DMS153 treated with DMSO at 0.1 percent for 48 hours (cell line): ENCODE results near the gene CTIF.
"Not testable (repeated sequence)": the region's sequence is repeated elsewhere in the genome, so short reads cannot be mapped to it uniquely, and the experiment has no call there.

Experiments
- DNase-seq: peaks from one replicate; lab custom pipeline; 2025; ENCODE audit not compliant: unreplicated experiment; lab: John Stamatoyannopoulos, UW

CTIF gene

GRCh38 chr18:48700446-48700845 lies 161.6 kb downstream of the CTIF start:
- no peak for DNase-seq

GRCh38 chr18:48702346-48703027 lies 163.7 kb downstream of the CTIF start:
- DNase-seq, result no peak

DNA sequence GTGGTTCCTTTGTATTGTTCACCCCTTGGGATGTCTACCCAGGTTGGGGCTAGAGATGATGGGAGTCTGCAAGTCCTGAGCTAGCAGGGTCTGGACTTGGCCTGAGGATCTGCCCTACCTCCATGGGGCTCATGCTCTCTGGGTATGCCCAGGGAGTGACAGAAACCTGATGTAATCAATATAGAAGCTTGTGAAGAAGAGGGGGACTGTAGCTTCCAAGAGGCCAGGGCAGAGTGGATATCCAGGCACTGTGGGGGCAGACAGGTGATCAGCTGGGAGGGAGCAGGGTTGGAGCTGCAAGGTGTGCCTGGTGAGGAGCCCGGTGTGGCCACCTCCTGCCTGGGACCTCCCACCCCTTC lies 164.2 kb downstream of the CTIF start:
- DNase-seq, result no peak

DNA sequence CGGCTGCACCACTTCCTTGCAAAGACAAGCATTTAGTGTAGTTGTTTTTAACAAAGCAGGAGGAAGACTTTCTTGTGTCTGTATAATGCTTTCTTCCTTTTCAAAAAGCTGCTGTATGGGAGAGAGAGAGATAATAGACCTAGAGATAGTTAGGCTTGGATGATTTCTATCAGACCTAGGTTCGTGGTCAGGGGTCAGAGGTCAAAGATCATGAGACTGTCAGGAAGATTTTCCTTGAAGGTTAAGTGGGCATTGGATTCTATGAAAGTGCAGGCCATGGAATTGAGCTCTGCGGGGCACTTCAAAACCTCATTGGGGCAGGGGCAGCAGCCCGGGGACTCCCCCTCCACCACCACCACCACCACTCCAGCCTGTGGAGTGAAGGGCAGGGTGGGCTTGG lies 164.6 kb downstream of the CTIF start:
- DNase-seq, result no peak

- no peak for DNase-seq
Observed at GRCh38 chr18:48705043-48705442, 166.2 kb downstream of the CTIF start.

GRCh38 chr18:48705531-48705930 lies 166.7 kb downstream of the CTIF start:
- DNase-seq, result no peak

DNA sequence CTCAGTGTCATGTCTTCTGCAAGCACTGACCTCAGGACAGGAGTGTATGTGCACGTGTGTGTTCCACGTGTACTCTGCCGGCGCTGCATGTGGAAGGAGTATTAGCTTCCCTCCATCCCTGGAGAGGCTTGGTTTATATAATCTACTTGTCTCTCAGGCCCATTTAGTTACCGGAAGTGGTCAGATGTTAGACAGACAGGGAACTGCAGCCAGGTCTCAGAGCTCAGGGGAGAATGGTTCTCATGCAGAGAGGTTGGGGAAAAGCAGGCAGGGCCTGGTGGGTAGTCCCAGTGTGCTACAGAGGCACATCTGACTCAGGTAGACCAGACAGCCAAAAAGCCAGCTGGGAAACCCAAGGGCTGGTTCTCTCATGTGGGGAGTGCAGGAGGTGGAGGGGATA lies 167.9 kb downstream of the CTIF start:
- no peak for DNase-seq

GRCh38 chr18:48707636-48708296 lies 168.9 kb downstream of the CTIF start:
- DNase-seq, result no peak

- no peak for DNase-seq
Observed at GRCh38 chr18:48708807-48709206, 170.0 kb downstream of the CTIF start.

GRCh38 chr18:48709371-48710062 lies 170.7 kb downstream of the CTIF start:
- DNase-seq, result no peak

- peak; percentile 22 for DNase-seq
Observed at GRCh38 chr18:48711651-48712486, 173.0 kb downstream of the CTIF start.

DNA sequence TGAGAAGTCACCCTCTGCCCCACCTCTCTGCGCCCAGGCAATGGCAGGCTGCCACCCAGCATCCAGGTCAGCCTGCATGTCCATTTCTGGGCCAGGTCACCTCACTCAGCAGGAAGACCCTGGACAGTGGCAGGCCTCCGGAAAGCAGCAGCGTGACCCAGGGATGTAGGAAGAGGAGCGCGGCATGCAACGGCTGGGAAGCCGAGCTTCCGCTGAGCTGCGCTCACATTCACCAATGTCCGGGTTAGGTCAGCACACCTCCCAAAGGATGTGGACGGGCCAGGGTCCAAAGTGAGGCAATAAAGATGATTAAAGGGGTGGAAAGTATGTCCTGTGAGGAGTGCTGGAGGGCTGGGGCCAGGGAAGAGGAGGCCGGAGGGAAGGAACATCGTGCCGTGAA lies 174.5 kb downstream of the CTIF start:
- no peak for DNase-seq

DNA sequence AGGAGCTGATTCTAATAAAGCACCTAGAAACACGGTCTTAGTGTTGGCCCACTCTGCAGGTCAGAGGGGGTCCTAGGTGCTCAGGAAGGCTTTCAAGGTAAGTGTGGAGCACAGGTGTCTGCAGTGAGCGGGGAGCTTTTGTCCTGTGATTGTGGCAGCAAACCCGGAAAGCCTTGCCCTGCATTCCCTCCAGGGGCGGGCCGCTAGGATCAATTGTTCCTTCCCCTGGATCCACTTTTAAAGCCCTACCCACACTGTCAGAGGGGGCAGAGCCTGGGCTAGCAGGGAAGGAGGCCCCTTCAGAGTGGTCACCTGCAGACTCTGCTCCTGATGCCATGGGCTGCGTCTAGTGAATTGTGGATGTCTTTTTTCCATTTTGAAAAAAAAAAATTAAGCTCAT lies 176.0 kb downstream of the CTIF start:
- no peak for DNase-seq

DNA sequence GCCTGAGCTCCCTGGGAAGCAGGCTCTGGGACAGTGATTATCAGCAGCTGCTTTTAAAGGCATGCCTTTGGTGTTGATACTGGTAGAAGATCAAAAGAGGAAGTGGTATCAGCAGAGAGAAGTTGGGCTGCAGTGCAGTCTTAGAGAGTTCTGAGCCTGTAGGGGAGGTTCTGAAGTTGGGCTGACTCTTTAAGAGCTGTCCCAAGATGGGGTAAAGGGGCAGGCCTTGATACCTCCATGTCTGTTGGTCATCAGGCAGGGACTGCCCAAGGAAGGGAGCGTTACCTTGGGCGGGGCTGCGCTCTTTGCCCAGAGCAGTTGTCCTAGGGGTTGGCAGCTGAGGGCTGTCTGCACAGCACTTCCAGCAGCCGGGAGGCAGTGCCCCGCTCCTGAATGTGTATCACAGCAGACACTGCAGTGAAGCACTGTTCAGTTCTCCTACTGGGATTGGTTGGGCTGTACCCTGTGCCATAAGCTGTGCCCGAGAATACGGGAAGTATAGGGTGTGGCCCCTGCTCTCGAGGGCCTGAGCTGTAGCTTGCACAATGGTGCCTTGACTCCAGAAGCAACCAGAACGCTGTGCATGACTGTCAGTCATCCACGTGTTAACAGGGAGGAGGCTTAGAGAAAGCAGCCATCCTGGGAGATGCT lies 177.0 kb downstream of the CTIF start:
- no peak for DNase-seq

GRCh38 chr18:48717227-48717626 lies 178.4 kb downstream of the CTIF start:
- not testable (repeated sequence) for DNase-seq

DNA sequence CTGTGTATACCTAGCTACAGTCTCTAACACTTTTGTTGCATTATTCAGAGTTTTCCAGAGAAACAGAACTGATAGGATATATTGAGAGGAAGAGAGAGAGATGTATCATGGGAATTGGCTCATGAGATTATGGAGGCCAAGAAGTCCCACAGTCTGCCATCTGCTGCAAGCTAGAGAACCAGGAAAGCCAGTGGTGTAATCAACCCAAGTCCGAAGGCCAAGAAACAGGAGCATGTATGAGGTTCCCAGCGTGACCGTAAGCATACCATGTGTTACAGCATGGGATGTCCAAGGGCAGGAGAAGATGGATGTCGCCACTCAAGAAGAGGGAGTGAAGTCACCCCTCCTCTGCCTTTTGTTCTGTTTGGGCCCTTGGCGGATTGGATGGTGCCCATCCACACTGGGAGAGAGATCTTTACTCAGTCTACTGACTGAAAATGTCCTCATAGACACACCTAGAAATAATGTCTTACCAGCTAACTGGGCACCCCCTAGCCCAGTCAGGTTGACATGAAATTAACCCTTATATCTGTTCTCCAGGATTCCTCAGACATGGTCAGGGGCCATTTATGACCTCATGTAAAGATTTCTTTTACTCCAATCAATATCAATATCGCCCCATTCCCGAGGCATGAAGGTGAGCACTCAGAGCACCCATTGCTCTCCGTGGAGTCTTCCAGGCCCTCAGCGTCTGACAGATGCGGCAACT lies 179.6 kb downstream of the CTIF start:
- no peak for DNase-seq

DNA sequence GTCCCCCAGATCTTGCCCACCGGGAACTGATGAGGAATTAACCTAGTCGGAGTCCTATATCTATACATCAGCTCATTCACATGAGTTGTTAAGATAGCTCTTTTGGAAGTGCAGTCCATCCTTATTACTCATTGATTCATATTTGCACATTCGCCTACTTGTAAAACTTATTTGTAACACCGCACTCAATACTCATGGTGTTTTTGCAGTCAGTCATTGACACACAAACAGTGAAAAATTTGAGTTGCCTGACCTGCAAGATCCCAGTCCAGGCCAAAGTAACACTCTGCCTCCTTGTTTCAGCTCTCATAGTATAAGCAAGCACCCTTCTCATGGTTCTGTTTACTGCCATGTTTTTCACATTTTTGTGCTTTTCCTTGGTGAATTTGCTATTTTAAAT lies 180.6 kb downstream of the CTIF start:
- DNase-seq, result no peak

- DNase-seq, result no peak
Observed at GRCh38 chr18:48719974-48720654, 181.3 kb downstream of the CTIF start.

- DNase-seq, result no peak
Observed at GRCh38 chr18:48720655-48721025, 181.8 kb downstream of the CTIF start.

DNA sequence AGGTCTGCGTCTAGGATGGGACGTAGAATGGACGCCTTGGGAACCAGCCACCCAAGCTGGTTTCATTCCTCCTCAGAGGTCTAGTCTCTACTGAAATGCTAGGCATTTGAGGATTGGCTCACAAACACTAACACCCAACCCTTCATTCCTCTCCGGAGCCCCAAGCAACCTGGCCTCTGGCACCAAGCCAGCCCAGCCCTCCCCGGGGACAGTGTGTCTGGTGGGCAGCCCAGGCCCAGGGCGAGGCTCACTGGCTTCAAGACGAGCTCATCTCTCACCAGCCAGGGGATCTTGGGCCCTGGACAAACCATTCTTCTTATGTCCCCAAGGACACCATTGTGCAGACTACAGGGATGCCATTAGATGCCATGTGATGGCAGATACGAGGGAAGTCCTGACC lies 182.5 kb downstream of the CTIF start:
- no peak for DNase-seq
